ENCODE measurements around the gene GMDS. TPM values are rescaled to one million over a fixed set of nuclear protein-coding genes. Genes with fewer than 3 reads are reported as not detected.
A peak's percentile ranks its signal among the peaks of the same experiment; 100 is the strongest.

Gene GMDS
- total and polyA plus RNA-seq, 2 donors (not counting 1 experiment from before 2014, with no cell fraction given), result 12.7 to 34.5 TPM

DNA sequence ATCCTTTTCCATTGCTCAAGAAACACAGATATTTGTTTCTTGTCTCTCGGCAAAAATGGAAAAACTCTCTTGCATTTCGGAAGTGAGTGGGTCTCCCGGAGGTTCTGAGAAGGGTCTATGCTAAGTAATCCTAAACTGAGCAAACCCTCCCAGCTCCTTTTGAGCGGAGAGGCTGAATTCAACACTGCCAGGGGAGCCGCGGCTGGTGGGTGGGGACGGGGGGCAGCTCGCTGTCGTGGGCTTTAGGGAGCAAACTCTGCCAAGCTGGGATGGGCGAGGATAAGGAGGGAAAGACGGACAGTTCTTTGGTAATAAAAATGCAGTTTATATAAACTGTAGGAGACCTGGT, 424.3 kb downstream of the GMDS start:
- H3K79me2 ChIP-seq (ENCODE audit: control insufficient read depth, insufficient read depth, low read length), result no peaks in the 10 kb centered on the region
- H3K9me3 ChIP-seq (ENCODE audit: control insufficient read depth, insufficient read depth, low read depth, low read length), result no peaks in the 10 kb centered on the region
- H2AFZ ChIP-seq (ENCODE audit: low read length), result no peak overlapping the region
- H3K4me2 ChIP-seq (ENCODE audit: extremely low read depth, insufficient read depth, low read length), result peak overlapping the region; percentile 34
- no peaks in the 10 kb centered on the region for H3K27me3 ChIP-seq (ENCODE audit: control insufficient read depth, insufficient read depth, low read length)
- H4K20me1 ChIP-seq (ENCODE audit: control insufficient read depth, extremely low read depth, insufficient read depth, low read length), result no peaks in the 10 kb centered on the region
- no peak overlapping the region for H3K9ac ChIP-seq (ENCODE audit: insufficient read depth, low read length)
- H3K36me3 ChIP-seq (ENCODE audit: control insufficient read depth, insufficient read depth, low read length), result no peaks in the 10 kb centered on the region
- H3K27ac ChIP-seq (ENCODE audit: insufficient read depth, low read length), result no peak overlapping the region
- DNase-seq (ENCODE audit: low read depth in 2 of 2), result no peak
- TF ChIP-seq, protein P1, sequence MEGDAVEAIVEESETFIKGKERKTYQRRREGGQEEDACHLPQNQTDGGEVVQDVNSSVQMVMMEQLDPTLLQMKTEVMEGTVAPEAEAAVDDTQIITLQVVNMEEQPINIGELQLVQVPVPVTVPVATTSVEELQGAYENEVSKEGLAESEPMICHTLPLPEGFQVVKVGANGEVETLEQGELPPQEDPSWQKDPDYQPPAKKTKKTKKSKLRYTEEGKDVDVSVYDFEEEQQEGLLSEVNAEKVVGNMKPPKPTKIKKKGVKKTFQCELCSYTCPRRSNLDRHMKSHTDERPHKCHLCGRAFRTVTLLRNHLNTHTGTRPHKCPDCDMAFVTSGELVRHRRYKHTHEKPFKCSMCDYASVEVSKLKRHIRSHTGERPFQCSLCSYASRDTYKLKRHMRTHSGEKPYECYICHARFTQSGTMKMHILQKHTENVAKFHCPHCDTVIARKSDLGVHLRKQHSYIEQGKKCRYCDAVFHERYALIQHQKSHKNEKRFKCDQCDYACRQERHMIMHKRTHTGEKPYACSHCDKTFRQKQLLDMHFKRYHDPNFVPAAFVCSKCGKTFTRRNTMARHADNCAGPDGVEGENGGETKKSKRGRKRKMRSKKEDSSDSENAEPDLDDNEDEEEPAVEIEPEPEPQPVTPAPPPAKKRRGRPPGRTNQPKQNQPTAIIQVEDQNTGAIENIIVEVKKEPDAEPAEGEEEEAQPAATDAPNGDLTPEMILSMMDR (conservative IDR thresholded peaks at IDR 0.05 in 1 of 2, IDR thresholded peaks at IDR 0.05 in 1 of 2; ENCODE audit: low read depth in 1 of 2, low read length in 2 of 2), result no peak
- TF ChIP-seq EZH2 (IDR thresholded peaks at IDR 0.05; ENCODE audit: low read length, missing control alignments), result no peak
- H3K4me1 ChIP-seq (ENCODE audit: control insufficient read depth, extremely low read depth, insufficient read depth, low read length), result peaks cover 14% of the 10 kb centered on the region
- peak overlapping the region in 2 of 4 experiments; percentile 29 to 40 for H3K4me3 ChIP-seq (replicated peaks in 1 of 4; ENCODE audit: control extremely low read depth in 1 of 4, insufficient read depth in 1 of 4, low read depth in 3 of 4, low read length in 4 of 4)

DNA sequence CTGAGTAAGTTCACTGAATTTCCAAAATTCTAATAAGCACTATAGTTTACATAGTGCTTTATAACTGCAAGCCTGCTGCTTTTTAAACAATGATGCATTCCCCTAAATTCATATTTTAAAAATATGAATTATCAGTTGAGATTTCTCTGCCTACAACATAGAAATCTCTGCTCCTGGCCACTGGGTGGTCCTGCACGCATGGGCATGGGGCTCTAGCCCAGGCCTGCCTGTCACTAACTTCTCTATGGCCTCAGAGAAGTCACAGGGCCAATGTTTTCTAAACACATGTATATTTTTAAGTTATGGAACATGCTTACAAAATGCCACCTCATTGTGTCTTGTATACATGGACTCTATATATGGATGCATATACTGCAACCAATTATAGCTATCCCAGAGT, 424.7 kb downstream of the GMDS start:
- H3K36me3 ChIP-seq (ENCODE audit: control insufficient read depth, insufficient read depth, low read length), result no peaks in the 10 kb centered on the region
- H3K4me2 ChIP-seq (ENCODE audit: extremely low read depth, insufficient read depth, low read length), result peak overlapping the region; percentile 5
- no peak overlapping the region for H3K9ac ChIP-seq (ENCODE audit: insufficient read depth, low read length)
- no peak overlapping the region for H2AFZ ChIP-seq (ENCODE audit: low read length)
- TF ChIP-seq EZH2 (IDR thresholded peaks at IDR 0.05; ENCODE audit: low read length, missing control alignments), result no peak
- peaks cover 14% of the 10 kb centered on the region for H3K4me1 ChIP-seq (ENCODE audit: control insufficient read depth, extremely low read depth, insufficient read depth, low read length)
- DNase-seq (ENCODE audit: low read depth in 2 of 2), result no peak
- no peaks in the 10 kb centered on the region for H3K79me2 ChIP-seq (ENCODE audit: control insufficient read depth, insufficient read depth, low read length)
- H3K4me3 ChIP-seq (replicated peaks in 1 of 4; ENCODE audit: control extremely low read depth in 1 of 4, insufficient read depth in 1 of 4, low read depth in 3 of 4, low read length in 4 of 4), result no peak overlapping the region
- H3K27ac ChIP-seq (ENCODE audit: insufficient read depth, low read length), result no peak overlapping the region
- H4K20me1 ChIP-seq (ENCODE audit: control insufficient read depth, extremely low read depth, insufficient read depth, low read length), result no peaks in the 10 kb centered on the region
- H3K9me3 ChIP-seq (ENCODE audit: control insufficient read depth, insufficient read depth, low read depth, low read length), result no peaks in the 10 kb centered on the region
- no peaks in the 10 kb centered on the region for H3K27me3 ChIP-seq (ENCODE audit: control insufficient read depth, insufficient read depth, low read length)

DNA sequence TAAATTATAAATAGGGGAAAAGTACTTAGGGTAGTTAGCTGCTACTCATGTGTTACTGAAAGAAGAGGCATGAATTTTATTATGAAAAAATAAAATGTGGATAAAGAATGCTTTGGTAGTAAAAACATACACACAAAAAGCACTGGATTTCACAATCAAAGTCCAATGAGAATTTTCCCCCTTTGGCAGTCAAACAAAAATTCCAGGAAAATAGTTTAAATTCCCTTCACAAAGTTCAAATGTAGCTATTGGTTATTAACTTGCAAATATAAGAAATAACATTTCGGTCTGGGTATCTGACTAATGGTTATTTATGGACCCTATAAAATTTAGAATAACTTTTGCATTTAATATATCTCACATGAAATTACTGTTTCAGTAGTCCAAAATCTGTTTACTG, 425.2 kb downstream of the GMDS start:
- no peak overlapping the region for H3K27ac ChIP-seq (ENCODE audit: insufficient read depth, low read length)

More for the DNA sequence above, 425.2 kb downstream of the GMDS start:
- Histone ChIP-seq H3K27me3 (ENCODE audit: control insufficient read depth, insufficient read depth, low read length) (no peaks in the 10 kb centered on the region), H3K9ac (ENCODE audit: insufficient read depth, low read length) (no peak overlapping the region), H4K20me1 (ENCODE audit: control insufficient read depth, extremely low read depth, insufficient read depth, low read length) (no peaks in the 10 kb centered on the region), H3K4me2 (ENCODE audit: extremely low read depth, insufficient read depth, low read length) (peak overlapping the region; percentile 5), H2AFZ (ENCODE audit: low read length) (no peak overlapping the region), H3K36me3 (ENCODE audit: control insufficient read depth, insufficient read depth, low read length) (no peaks in the 10 kb centered on the region), H3K9me3 (ENCODE audit: control insufficient read depth, insufficient read depth, low read depth, low read length) (no peaks in the 10 kb centered on the region), H3K4me1 (ENCODE audit: control insufficient read depth, extremely low read depth, insufficient read depth, low read length) (peaks cover 14% of the 10 kb centered on the region), H3K79me2 (ENCODE audit: control insufficient read depth, insufficient read depth, low read length) (no peaks in the 10 kb centered on the region), H3K4me3 (replicated peaks in 1 of 4; ENCODE audit: control extremely low read depth in 1 of 4, insufficient read depth in 1 of 4, low read depth in 3 of 4, low read length in 4 of 4) (no peak overlapping the region)
- TF ChIP-seq, protein P1 (conservative IDR thresholded peaks at IDR 0.05 in 1 of 2, IDR thresholded peaks at IDR 0.05 in 1 of 2; ENCODE audit: low read depth in 1 of 2, low read length in 2 of 2), result no peak
- TF ChIP-seq EZH2 (IDR thresholded peaks at IDR 0.05; ENCODE audit: low read length, missing control alignments), result no peak
- DNase-seq (ENCODE audit: low read depth in 2 of 2), result peak; percentile 59 to 61

Data from fibroblast of lung (primary cell).